ENCODE measurements around the gene TXK. TPM values are rescaled to one million over a fixed set of nuclear protein-coding genes. Genes with fewer than 3 reads are reported as not detected.

TXK gene
- polyA plus RNA-seq, 1 of the 3 experiments (the other 2 are of a cell fraction): 0.61 TPM

- Histone ChIP-seq H3K36me3 (replicated peaks in 1 of 2; ENCODE audit: control insufficient read depth in 1 of 2, insufficient read depth in 2 of 2, low read length in 1 of 2) (no peaks in the 10 kb centered on the region), H3K27ac (ENCODE audit: low read depth in 2 of 2, low read length in 1 of 2) (no peak overlapping the region), H3K4me3 (ENCODE audit: low read depth in 2 of 2, low read length in 1 of 2) (no peak overlapping the region), H3K79me2 (ENCODE audit: insufficient read depth) (no peaks in the 10 kb centered on the region), H3K4me1 (ENCODE audit: control insufficient read depth in 1 of 2, insufficient read depth in 2 of 2, low read depth in 1 of 2, low read length in 1 of 2) (peaks cover 0 to 36% of the 10 kb centered on the region in 2 experiments; a peak in 2 of 4 replicates), H3F3A (replicated peaks; ENCODE audit: insufficient read depth) (peaks cover 14% of the 10 kb centered on the region), H2AFZ (ENCODE audit: low read depth) (no peak overlapping the region), H3K27me3 (ENCODE audit: insufficient read depth) (no peaks in the 10 kb centered on the region), H3K4me2 (no peak overlapping the region), H4K20me1 (ENCODE audit: insufficient read depth) (no peaks in the 10 kb centered on the region), H3K9ac (no peak overlapping the region), H3K9me2 (no peaks in the 10 kb centered on the region), H3K9me3 (no peaks in the 10 kb centered on the region)
- DNase-seq: no peak
- CTCF ChIA-PET: no interaction called here
- POLR2A ChIA-PET: no interaction called here
- 94% methylated on average over 6 of the region's 6 CpGs for WGBS (ENCODE audit: low lambda C conversion rate)
- no peak for TF ChIP-seq RFX5 (IDR thresholded peaks at IDR 0.05; ENCODE audit: low read length)
Observed at GRCh38 chr4:48114412-48114811, 19.6 kb downstream of the TXK start.

DNA sequence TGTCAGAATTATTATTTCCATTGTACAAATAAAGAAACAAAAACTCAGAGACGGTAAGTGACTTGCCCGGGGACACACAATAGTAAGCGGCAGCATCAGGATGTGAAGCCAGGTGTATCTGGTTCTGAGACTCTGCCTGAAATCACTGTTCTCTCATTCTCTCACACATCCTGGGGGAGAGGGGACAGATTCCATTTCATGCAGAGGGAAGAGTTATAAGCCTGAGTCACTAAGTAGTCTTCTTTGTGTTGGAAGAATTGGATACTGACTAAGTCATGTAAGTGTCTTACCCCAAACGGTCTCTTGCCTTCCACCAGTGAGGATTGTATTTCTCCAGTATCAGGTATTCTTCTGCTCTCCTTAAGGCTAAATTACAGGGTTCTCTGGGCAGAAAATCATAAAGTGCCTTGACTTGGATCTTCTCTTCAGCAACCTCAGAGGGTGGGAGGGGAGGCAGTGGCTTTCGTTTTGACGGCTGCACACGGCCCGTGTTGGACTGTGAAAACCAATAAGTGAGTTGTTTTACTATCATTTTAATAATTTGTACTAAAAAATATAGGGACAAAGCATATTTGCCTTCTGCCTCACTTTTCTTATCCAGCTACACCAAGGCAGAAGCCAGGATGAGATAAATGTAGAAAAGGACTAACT, 21.9 kb downstream of the TXK start:
- Histone ChIP-seq H3K4me2 (peak overlapping the region; percentile 42), H3K79me2 (ENCODE audit: insufficient read depth) (no peaks in the 10 kb centered on the region), H3K27ac (ENCODE audit: low read depth in 2 of 2, low read length in 1 of 2) (peak overlapping the region in 1 of 2 experiments; percentile 60; a peak in 2 of 4 replicates), H3F3A (replicated peaks; ENCODE audit: insufficient read depth) (peaks cover 21% of the 10 kb centered on the region), H2AFZ (ENCODE audit: low read depth) (peak overlapping the region; percentile 17; the same call in 1 of the 2 replicates), H4K20me1 (ENCODE audit: insufficient read depth) (no peaks in the 10 kb centered on the region), H3K36me3 (replicated peaks in 1 of 2; ENCODE audit: control insufficient read depth in 1 of 2, insufficient read depth in 2 of 2, low read length in 1 of 2) (no peaks in the 10 kb centered on the region), H3K9me3 (no peaks in the 10 kb centered on the region), H3K9me2 (no peaks in the 10 kb centered on the region), H3K27me3 (ENCODE audit: insufficient read depth) (no peaks in the 10 kb centered on the region), H3K9ac (0 out of 2 replicates have a peak overlapping the region, but pooled peaks have one; percentile 7), H3K4me1 (ENCODE audit: control insufficient read depth in 1 of 2, insufficient read depth in 2 of 2, low read depth in 1 of 2, low read length in 1 of 2) (peaks cover 0 to 45% of the 10 kb centered on the region in 2 experiments; a peak in 2 of 4 replicates), H3K4me3 (ENCODE audit: low read depth in 2 of 2, low read length in 1 of 2) (peak overlapping the region in 1 of 2 experiments; percentile 11; a peak in 1 of 4 replicates)
- POLR2A ChIA-PET: no interaction called here
- WGBS (ENCODE audit: low lambda C conversion rate): 79% methylated on average over 8 of the region's 8 CpGs
- DNase-seq: no peak
- CTCF ChIA-PET: no interaction called here
- TF ChIP-seq, protein P1, sequence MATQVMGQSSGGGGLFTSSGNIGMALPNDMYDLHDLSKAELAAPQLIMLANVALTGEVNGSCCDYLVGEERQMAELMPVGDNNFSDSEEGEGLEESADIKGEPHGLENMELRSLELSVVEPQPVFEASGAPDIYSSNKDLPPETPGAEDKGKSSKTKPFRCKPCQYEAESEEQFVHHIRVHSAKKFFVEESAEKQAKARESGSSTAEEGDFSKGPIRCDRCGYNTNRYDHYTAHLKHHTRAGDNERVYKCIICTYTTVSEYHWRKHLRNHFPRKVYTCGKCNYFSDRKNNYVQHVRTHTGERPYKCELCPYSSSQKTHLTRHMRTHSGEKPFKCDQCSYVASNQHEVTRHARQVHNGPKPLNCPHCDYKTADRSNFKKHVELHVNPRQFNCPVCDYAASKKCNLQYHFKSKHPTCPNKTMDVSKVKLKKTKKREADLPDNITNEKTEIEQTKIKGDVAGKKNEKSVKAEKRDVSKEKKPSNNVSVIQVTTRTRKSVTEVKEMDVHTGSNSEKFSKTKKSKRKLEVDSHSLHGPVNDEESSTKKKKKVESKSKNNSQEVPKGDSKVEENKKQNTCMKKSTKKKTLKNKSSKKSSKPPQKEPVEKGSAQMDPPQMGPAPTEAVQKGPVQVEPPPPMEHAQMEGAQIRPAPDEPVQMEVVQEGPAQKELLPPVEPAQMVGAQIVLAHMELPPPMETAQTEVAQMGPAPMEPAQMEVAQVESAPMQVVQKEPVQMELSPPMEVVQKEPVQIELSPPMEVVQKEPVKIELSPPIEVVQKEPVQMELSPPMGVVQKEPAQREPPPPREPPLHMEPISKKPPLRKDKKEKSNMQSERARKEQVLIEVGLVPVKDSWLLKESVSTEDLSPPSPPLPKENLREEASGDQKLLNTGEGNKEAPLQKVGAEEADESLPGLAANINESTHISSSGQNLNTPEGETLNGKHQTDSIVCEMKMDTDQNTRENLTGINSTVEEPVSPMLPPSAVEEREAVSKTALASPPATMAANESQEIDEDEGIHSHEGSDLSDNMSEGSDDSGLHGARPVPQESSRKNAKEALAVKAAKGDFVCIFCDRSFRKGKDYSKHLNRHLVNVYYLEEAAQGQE (IDR thresholded peaks at IDR 0.05; ENCODE audit: low read depth, low read length): no peak
- no peak for TF ChIP-seq GATA2 (CRISPR knock-in tag; IDR thresholded peaks at IDR 0.05)
- TF ChIP-seq CTCF (IDR thresholded peaks at IDR 0.05): no peak
- no peak for TF ChIP-seq SIN3A (IDR thresholded peaks at IDR 0.05; ENCODE audit: borderline replicate concordance, low read depth, low read length)
- TF ChIP-seq EZH2phosphoT487 (IDR thresholded peaks at IDR 0.05; ENCODE audit: borderline replicate concordance, low read depth): no peak
- TF ChIP-seq PBX3 (IDR thresholded peaks at IDR 0.05): peak; percentile 33
- no peak for TF ChIP-seq FOXJ3 (CRISPR knock-in tag; IDR thresholded peaks at IDR 0.05)
- no peak for TF ChIP-seq MEF2A (IDR thresholded peaks at IDR 0.05; ENCODE audit: borderline replicate concordance, low read depth)
- no peak for TF ChIP-seq RAD21 (IDR thresholded peaks at IDR 0.05; ENCODE audit: low read length)
- no peak for TF ChIP-seq ZBTB33 (IDR thresholded peaks at IDR 0.05; ENCODE audit: borderline replicate concordance, low read depth)
- TF ChIP-seq CHD2 (IDR thresholded peaks at IDR 0.05; ENCODE audit: low read length, partially characterized antibody): no peak
- TF ChIP-seq RXRA (IDR thresholded peaks at IDR 0.05; ENCODE audit: borderline replicate concordance, low read depth): no peak
- TF ChIP-seq GABPA (IDR thresholded peaks at IDR 0.05; ENCODE audit: low read depth): no peak
- TF ChIP-seq RCOR1 (IDR thresholded peaks at IDR 0.05; ENCODE audit: low read length): no peak
- TF ChIP-seq POLR2AphosphoS5 (IDR thresholded peaks at IDR 0.05; ENCODE audit: low read depth, low read length): no peak
- peak; percentile 33; the same call in 1 of the 2 replicates for TF ChIP-seq NFIC (IDR thresholded peaks at IDR 0.05; ENCODE audit: borderline replicate concordance)
- no peak for TF ChIP-seq MXI1 (IDR thresholded peaks at IDR 0.05; ENCODE audit: low read depth, low read length)
